ENCODE results near the gene ADAM8.

ADAM8 gene

GRCh38 chr10:133212853-133213494 lies 63.7 kb downstream of the ADAM8 start:
- no peak for DNase-seq (ENCODE audit: low read depth)

Data from activated gamma-delta T cell treated with anti-CD3 and anti-CD28 coated beads, Interleukin-2, amount 50 U/mL, for 16 hours (primary cell).